ENCODE measurements around the gene MYB.

DNA sequence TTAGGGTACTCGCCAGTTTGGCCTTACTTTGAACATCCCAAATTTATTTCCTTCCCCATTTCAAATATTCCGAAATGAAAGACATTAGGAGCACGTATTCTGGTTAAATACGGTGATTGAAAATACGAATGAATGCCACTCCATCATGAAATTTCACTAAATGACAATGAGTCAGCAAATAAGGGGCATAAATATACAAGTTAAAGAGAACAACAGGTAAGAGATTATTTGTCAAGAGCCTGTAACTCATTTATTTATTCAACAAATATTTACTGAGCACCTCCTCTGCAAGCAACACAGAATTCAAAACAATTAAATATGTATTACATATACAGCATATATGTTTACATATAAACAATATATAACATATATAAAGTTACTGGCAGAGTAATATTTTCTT, 44.8 kb downstream of the MYB start:
- TF ChIP-seq GABPA (IDR thresholded peaks at IDR 0.05; ENCODE audit: borderline replicate concordance, insufficient read depth, low read length) = no peak
- no peak for TF ChIP-seq POLR2AphosphoS5 (IDR thresholded peaks at IDR 0.05; ENCODE audit: low read depth, low read length)
- TF ChIP-seq ZNF274 (IDR thresholded peaks at IDR 0.05; ENCODE audit: borderline replicate concordance, extremely low read depth, low read length) = no peak
- TF ChIP-seq POLR2A (IDR thresholded peaks at IDR 0.05; ENCODE audit: control extremely low read depth in 1 of 2, low read depth in 2 of 2, low read length in 2 of 2) = no peak
- TF ChIP-seq CTCF (IDR thresholded peaks at IDR 0.05; ENCODE audit: control extremely low read depth in 1 of 3, insufficient read depth in 1 of 3, low read depth in 1 of 3, low read length in 3 of 3) = no peak
- TF ChIP-seq HDAC2 (IDR thresholded peaks at IDR 0.05; ENCODE audit: borderline replicate concordance in 1 of 2, low read depth in 2 of 2, low read length in 2 of 2) = no peak
- no peak for TF ChIP-seq KDM1A (IDR thresholded peaks at IDR 0.05; ENCODE audit: borderline replicate concordance, low read length)
- TF ChIP-seq MAFK (IDR thresholded peaks at IDR 0.05; ENCODE audit: low read depth, low read length) = 0 out of 2 replicates have a peak, but pooled peaks have one; percentile 11
- TF ChIP-seq RNF2 (IDR thresholded peaks at IDR 0.05; ENCODE audit: borderline replicate concordance, low read depth, low read length, missing control alignments, poor library complexity, severe bottlenecking) = no peak
- no peak for TF ChIP-seq SP2 (IDR thresholded peaks at IDR 0.05; ENCODE audit: low read length)
- no peak for TF ChIP-seq RBBP5 (IDR thresholded peaks at IDR 0.05; ENCODE audit: borderline replicate concordance, low read depth, low read length)
- TF ChIP-seq EZH2 (IDR thresholded peaks at IDR 0.05; ENCODE audit: low read depth, low read length, severe bottlenecking) = no peak
- no peak for TF ChIP-seq ASH2L (IDR thresholded peaks at IDR 0.05; ENCODE audit: low read length)

Measured in H1 (cell line).